NCI-H345 (cell line): Measurements from ENCODE around the gene MRTFB.
"Not testable (repeated sequence)": the region's sequence is repeated elsewhere in the genome, so short reads cannot be mapped to it uniquely, and the experiment has no call there.

ENCODE experiments used
- DNase-seq: peaks from one replicate; lab custom pipeline; 2025; lab: John Stamatoyannopoulos, UW

Gene MRTFB

GRCh38 chr16:14183962-14184361, 112.8 kb downstream of the MRTFB start:
- DNase-seq: not testable (repeated sequence)

GRCh38 chr16:14186007-14186794, 115.1 kb downstream of the MRTFB start:
- peak; percentile 38 for DNase-seq

- no peak for DNase-seq
Observed at GRCh38 chr16:14186795-14187221, 115.7 kb downstream of the MRTFB start.

- DNase-seq: no peak
Observed at GRCh38 chr16:14187517-14188338, 116.6 kb downstream of the MRTFB start.

- peak; percentile 82 for DNase-seq
Observed at GRCh38 chr16:14193316-14193871, 122.3 kb downstream of the MRTFB start.

- DNase-seq: peak; percentile 31
Observed at GRCh38 chr16:14194721-14195120, 123.6 kb downstream of the MRTFB start.

- no peak for DNase-seq
Observed at GRCh38 chr16:14196011-14196410, 124.9 kb downstream of the MRTFB start.

- no peak for DNase-seq
Observed at GRCh38 chr16:14196539-14196938, 125.4 kb downstream of the MRTFB start.

GRCh38 chr16:14198012-14198411, 126.9 kb downstream of the MRTFB start:
- DNase-seq: no peak

- no peak for DNase-seq
Observed at GRCh38 chr16:14198572-14198971, 127.5 kb downstream of the MRTFB start.

- no peak for DNase-seq
Observed at GRCh38 chr16:14199199-14199598, 128.1 kb downstream of the MRTFB start.

- DNase-seq: no peak
Observed at GRCh38 chr16:14199624-14200023, 128.5 kb downstream of the MRTFB start.

GRCh38 chr16:14202095-14202494, 131.0 kb downstream of the MRTFB start:
- no peak for DNase-seq

GRCh38 chr16:14202697-14203096, 131.6 kb downstream of the MRTFB start:
- peak; percentile 58 for DNase-seq

- DNase-seq: no peak
Observed at GRCh38 chr16:14203166-14203565, 132.0 kb downstream of the MRTFB start.

GRCh38 chr16:14205666-14206065, 134.5 kb downstream of the MRTFB start:
- DNase-seq: no peak

GRCh38 chr16:14211856-14212543, 140.9 kb downstream of the MRTFB start:
- DNase-seq: no peak

GRCh38 chr16:14215941-14216340, 144.8 kb downstream of the MRTFB start:
- DNase-seq: no peak

- no peak for DNase-seq
Observed at GRCh38 chr16:14219983-14220382, 148.9 kb downstream of the MRTFB start.

- DNase-seq: no peak
Observed at GRCh38 chr16:14223632-14224031, 152.5 kb downstream of the MRTFB start.

GRCh38 chr16:14225457-14225856, 154.3 kb downstream of the MRTFB start:
- DNase-seq: no peak
